Peyer's patch (tissue), 4 donors: ENCODE data around the gene C9.

Experiments
- POLR2A ChIP-seq, 2 donors: fragments of 450-650 bp; IDR thresholded peaks; one replicate each; pipeline ENCODE4 v1.5.1; 2017; ENCODE audit warnings: antibody characterized with exemption in 2 of 2, mild to moderate bottlenecking in 2 of 2, moderate library complexity in 2 of 2
- TF ChIP-seq, protein P1 (sequence below), 6 experiments: fragments of 450-650 bp in 4 of 6; fragments of 200-600 bp in 2 of 6; sonication (generic) in 1 of 6; IDR thresholded peaks; one replicate each; pipeline ENCODE4 v1.5.1; 2017 to 2019; ENCODE audit warnings: antibody characterized with exemption in 6 of 6, mild to moderate bottlenecking in 3 of 6, moderate library complexity in 1 of 6

GRCh38 chr5:39356263-39356662, 8.0 kb downstream of the C9 start:
- TF ChIP-seq, protein P1, sequence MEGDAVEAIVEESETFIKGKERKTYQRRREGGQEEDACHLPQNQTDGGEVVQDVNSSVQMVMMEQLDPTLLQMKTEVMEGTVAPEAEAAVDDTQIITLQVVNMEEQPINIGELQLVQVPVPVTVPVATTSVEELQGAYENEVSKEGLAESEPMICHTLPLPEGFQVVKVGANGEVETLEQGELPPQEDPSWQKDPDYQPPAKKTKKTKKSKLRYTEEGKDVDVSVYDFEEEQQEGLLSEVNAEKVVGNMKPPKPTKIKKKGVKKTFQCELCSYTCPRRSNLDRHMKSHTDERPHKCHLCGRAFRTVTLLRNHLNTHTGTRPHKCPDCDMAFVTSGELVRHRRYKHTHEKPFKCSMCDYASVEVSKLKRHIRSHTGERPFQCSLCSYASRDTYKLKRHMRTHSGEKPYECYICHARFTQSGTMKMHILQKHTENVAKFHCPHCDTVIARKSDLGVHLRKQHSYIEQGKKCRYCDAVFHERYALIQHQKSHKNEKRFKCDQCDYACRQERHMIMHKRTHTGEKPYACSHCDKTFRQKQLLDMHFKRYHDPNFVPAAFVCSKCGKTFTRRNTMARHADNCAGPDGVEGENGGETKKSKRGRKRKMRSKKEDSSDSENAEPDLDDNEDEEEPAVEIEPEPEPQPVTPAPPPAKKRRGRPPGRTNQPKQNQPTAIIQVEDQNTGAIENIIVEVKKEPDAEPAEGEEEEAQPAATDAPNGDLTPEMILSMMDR (IDR thresholded peaks at IDR 0.05), result no peak
- no peak for TF ChIP-seq POLR2A (IDR thresholded peaks at IDR 0.05)
